Measurements from ENCODE around the gene DNAI4.

- TF ChIP-seq EZH2 (IDR thresholded peaks at IDR 0.05; ENCODE audit: borderline replicate concordance, low read depth, low read length, severe bottlenecking) = no peak
- TF ChIP-seq POLR2AphosphoS5 (IDR thresholded peaks at IDR 0.05; ENCODE audit: insufficient read depth, low read depth, low read length) = no peak
- TF ChIP-seq GATA2 (IDR thresholded peaks at IDR 0.05; ENCODE audit: insufficient read depth, insufficient read length, low read depth, low read length) = no peak
- TF ChIP-seq JUN (IDR thresholded peaks at IDR 0.05; ENCODE audit: borderline replicate concordance, insufficient read depth, insufficient read length, low read depth) = no peak
- no peak for TF ChIP-seq CTCF (IDR thresholded peaks at IDR 0.05; ENCODE audit: extremely low read depth in 1 of 2, insufficient read depth in 1 of 2, low read depth in 1 of 2, low read length in 2 of 2)
- TF ChIP-seq POLR2A (IDR thresholded peaks at IDR 0.05; ENCODE audit: low read depth, low read length) = no peak
- TF ChIP-seq MAX (IDR thresholded peaks at IDR 0.05; ENCODE audit: insufficient read depth, insufficient read length) = no peak
These were observed 35.6 kb downstream of the DNAI4 start for GRCh38 chr1:66889030-66889429.

All from endothelial cell of umbilical vein (primary cell).